UCSD-AML1 (cell line): ENCODE results near the gene DUSP16.
"Not testable (repeated sequence)": the region's sequence is repeated elsewhere in the genome, so short reads cannot be mapped to it uniquely, and the experiment has no call there.

ENCODE experiments used
- DNase-seq: peaks from one replicate; lab custom pipeline; 2025; ENCODE audit not compliant: unreplicated experiment; lab: John Stamatoyannopoulos, UW

The DUSP16 gene

DNA sequence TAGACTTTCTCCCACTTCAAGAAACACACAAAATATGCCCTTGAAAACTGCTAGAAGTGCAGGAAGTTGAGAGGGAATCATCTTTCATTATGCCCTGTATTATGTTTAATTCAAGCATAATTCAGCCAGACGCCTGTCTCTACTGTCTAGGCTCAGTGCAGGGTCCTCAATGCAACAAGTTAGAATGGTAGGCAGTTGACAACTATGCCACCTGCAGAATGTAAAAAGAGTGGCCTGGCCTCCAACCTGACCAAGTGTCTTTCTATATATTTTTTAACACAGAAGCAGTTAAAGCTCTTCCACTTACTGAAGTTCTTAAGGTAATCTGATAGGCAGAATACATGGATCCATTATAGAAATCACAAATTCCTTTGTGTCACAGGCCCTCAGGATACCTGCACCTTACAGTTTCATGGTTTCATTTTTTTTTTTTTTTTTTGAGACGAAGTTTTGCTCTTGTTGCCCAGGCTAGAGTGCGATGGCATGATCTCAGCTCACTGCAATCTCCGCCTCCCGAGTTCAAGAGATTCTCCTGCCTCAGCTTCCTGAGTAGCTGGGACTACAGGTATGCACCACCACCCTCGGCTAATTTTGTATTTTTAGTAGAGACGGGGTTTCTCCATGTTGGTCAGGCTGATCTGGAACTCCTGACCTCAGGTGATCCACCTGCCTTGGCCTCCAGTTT is 60.4 kb downstream of the DUSP16 start:
- not testable (repeated sequence) for DNase-seq

DNA sequence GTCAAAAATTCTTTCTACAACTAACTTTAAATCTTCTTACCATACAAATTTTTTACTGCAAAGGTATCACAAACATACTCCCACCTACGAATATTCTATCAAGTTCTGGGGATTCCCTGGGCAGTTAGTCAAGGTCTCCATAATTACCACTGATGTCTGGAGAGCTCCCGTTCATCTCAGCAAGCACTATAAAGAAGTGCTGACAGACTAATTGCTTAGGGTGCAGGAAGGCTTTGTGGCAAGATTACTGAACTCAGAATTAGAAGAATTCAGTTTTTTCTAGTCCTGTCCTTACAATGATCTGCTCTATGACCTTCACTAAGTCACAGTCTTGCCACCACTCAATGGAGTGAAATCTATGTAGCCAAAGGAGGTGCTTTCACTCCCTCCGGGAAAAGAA is 61.5 kb downstream of the DUSP16 start:
- no peak for DNase-seq

GRCh38 chr12:12499909-12500604 is 62.6 kb downstream of the DUSP16 start:
- DNase-seq, result no peak

DNA sequence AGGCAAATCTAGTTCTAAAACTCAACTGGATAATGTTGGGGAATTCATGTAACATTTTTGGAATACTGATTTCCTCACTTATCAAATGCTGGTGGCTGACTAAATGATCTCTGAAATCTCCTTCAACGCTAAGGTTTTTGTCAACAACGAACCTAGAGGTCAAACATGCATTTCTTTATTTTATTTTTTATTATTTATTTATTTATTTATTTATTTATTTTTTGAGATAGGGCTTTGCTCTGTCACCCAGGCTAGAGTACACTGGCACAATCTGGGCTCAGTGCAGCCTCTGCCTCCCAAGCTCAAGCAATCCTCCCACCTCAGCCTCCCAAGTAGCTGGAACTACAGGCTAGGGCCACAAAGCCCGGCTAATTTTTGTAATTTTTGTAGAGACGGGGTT is 64.5 kb downstream of the DUSP16 start:
- DNase-seq, result no peak

DNA sequence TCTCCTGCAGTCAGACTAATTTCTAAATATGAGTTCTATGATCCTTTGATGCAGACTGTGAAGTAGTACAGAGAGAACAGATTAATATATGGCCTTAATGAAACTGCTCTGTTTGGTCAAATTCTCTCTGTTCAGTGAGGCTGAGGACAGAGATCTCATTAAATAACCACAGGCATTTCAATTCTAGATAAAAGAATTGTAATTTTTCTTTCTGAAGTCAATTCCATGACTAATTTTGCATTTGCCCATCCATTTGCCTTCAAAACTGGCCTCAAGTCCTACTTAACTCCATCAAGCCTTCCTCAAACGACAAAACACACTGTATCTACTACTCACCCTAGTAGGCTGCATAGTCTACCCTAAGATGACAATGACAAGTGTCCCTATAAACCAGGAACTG is 67.1 kb downstream of the DUSP16 start:
- no peak for DNase-seq

DNA sequence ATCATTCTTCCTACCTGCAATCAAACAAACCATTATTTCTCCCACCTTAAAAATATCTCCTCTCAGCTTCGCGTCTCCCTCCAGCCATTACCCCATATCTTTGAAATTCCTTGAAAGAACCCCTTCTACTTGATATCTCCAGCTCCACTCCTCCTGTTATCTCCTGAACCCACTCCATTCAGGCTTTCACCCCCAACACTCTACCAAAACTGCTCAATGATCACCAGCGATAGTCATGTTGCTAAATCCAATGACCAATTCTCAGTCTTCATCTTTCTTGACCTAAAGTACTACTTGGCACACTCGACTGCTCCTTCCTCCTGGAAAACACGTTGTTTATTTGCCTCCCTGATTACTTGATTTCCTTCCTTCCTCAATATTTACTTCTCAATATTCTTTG is 70.1 kb downstream of the DUSP16 start:
- no peak for DNase-seq

DNA sequence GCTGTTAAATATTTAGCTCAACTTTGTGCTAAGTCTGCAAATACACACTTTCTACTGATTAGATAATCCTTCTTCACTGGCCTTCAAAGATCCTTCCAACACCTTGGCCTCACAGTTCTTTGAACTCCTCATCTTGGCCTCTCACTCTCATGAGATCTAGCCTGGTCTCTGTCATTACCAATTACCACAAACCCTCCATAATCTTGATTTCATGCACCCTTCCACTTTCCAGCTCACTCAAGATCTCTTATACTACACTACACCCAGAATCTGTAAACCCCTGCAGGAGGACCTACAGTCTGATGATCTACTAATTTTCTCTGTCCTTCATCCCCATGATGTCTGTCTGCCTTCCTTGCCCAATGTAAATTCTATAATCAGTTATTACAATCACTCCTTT is 71.1 kb downstream of the DUSP16 start:
- no peak for DNase-seq

DNA sequence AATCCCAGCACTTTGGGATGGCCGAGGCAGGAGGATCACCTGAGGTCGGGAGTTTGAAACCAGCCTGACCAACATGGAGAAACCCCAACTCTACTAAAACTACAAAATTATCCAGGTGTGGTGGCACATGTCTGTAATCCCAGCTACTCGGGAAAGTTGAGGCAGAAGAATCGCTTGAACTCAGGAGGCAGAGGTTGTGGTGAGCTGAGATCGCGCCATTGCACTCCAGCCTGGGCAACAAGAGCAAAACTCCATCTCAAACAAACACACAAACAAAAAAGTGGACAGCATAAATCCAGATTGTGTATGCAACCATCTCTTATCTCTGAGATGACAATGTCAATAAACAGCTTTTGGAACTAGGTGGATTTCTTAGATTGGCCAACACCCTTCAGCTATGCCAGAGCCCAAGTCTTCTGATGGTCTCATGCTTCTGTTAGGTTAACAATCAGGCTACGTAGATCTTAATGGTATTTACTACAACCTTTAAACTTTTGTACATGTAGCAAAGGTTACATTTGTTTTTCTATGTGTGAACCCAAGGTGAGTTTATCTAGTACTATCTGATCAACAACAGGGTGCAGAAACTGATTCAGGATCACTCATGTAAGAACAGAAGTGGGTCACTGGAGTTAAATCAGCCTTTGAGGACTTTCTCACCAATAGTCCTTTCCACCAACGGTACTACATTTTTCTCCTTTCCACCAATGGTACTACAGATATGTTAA is 73.7 kb downstream of the DUSP16 start:
- DNase-seq, result no peak

DNA sequence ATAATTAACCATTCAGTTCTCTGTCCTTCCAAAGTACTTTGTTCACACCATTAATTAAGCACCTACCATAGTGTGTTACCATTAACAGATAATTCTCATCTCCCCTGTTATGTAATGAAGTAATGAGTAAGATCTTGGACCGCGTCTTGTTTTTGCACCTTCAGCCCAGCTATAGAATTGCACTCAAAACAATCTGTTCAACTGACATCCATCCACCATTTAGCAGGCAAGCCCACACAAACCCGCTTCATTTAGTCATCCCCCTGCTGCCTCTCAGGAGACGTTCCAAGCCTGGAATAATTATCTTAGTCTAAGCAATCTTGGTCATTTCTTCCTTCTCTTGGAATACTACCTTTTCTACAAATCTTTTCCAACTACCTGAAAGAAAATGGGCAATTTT is 74.4 kb downstream of the DUSP16 start:
- no peak for DNase-seq

DNA sequence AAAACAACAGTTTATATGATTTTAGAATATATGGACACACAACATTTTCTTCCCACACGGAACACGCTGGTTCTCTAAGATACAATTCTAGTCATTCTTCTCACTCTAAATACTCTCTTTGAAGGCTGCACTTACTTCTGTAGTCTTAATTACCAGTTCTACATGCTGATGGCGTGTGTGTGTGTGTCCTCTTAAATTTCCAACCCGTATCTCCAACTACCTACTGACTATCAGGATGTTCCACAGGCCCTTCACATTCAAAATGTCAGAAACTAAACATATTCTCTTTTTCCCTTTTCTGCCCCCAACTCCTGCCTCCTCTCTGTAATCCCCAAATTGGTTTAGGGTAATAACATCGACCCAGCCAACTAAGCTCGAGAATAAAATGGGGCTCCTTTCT is 75.2 kb downstream of the DUSP16 start:
- DNase-seq, result no peak

GRCh38 chr12:12486661-12487240 is 75.9 kb downstream of the DUSP16 start:
- DNase-seq, result no peak

- DNase-seq, result no peak
Observed at GRCh38 chr12:12483438-12483837, 79.2 kb downstream of the DUSP16 start.

- no peak for DNase-seq
Observed at GRCh38 chr12:12482959-12483358, 79.7 kb downstream of the DUSP16 start.

GRCh38 chr12:12482150-12482761 is 80.4 kb downstream of the DUSP16 start:
- DNase-seq, result no peak

DNA sequence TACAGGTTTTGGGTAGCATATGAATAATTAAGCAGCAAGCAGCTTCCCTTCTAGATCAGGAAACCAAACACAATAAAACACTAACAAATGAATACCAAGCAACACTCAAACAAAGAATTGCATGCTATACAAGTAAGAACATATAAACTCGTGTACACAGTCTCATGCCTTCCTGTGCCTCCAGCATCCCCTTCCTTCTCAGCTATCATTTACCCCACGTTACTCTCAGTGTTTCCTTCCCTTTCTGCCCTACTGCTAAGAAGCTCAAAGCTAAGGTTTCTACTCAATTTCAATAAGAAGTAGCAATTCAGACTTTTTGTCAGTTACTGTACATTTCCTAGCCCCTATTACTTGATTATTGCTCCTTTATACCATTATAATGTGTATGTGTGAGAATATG is 81.0 kb downstream of the DUSP16 start:
- DNase-seq, result no peak

DNA sequence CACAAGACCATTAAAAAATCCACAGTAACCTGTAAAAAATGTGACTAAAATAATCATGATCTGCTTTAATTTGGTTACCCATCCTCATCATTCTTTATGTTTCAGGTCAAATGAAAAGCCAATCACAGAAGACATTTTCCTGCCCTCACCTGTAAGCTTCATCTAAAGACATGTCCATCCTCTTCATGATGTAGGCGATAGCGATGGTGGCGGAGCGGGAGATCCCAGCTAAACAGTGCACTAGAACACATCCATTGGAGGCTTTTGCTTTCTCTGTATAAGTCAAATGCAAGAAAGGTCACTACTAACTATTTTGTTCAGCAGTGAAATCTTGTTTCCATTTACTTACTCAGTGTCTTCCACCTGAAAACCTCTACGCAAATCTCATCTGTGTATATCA is 82.6 kb downstream of the DUSP16 start:
- DNase-seq, result no peak

DNA sequence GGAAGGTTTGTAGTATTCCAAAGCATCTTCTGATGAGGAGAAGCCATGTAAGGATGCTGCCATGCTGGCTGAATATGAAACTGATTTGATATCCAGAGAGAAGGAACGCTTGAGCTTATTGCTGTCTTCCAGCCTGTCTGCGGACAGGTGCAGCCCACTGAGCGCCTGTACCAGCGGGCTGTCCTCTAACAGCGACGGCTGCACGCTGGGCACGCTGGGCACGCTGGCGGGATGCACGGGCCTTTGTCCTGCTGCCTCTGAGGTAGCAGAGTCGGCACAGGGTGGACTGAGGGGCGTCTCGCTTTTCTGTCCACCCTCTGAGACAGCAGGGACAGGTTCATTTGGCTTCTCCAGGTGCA is 85.2 kb downstream of the DUSP16 start:
- DNase-seq, result no peak

GRCh38 chr12:12476857-12477531 is 85.7 kb downstream of the DUSP16 start:
- DNase-seq, result no peak

DNA sequence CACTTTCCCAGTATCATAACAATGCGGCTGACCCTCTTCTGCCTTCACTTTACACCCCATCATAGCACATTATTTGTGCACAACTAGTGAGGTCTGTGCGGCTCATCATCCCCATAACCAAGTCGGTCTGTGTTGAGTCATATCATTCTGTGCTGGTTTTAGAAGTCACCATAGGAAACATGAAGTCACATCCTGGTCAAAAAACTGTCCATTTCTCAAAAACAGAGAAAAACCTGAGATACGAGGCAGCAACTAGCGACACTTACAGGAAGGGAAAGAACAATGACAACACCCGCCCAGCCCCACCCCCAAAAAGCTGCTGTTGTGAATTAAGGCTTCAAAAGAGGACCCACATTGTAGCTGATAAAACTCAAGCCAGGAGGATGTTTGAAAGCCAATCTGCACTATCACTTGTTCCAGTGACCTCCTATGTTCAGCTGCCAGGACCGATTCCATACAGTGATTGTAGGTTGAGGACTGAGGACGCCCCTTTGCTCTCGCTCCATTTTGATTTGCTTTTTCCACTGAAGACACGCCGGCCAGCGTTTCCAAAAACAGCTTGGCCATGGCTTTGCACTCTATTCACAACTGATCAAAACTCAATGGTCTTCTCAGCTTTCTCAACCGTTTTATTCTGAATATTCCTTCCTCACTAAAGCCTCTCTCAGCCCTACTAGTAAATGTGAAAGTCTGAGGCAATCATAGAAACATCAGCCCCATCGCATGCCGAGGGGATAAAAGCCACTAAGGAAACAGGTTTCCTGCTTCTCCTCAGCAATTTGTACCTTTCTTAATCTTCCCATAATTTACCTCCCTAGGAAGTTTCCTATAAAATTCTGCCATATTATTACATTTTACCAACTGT is 87.5 kb downstream of the DUSP16 start:
- peak; percentile 15 for DNase-seq

GRCh38 chr12:12474471-12474928 is 88.2 kb downstream of the DUSP16 start:
- DNase-seq, result no peak
